BLaER1 (cell line): ENCODE results near the gene DDT.
"Not testable (repeated sequence)": the region's sequence is repeated elsewhere in the genome, so short reads cannot be mapped to it uniquely, and the experiment has no call there.

ENCODE experiments used
- H3K27ac ChIP-seq: shearing (Covaris generic); formaldehyde crosslinking; 2 replicates; pipeline ENCODE4 v1.8.1; 2022
- H3K27me3 ChIP-seq: shearing (Covaris generic); formaldehyde crosslinking; 2 replicates; pipeline ENCODE4 v1.8.1; 2022
- H3K36me3 ChIP-seq: shearing (Covaris generic); formaldehyde crosslinking; 2 replicates; pipeline ENCODE4 v1.8.1; 2022
- H3K4me1 ChIP-seq: shearing (Covaris generic); formaldehyde crosslinking; 2 replicates; pipeline ENCODE4 v1.8.1; 2022
- H3K4me2 ChIP-seq: shearing (Covaris generic); formaldehyde crosslinking; 2 replicates; pipeline ENCODE4 v1.8.1; 2022
- H3K4me3 ChIP-seq: shearing (Covaris generic); formaldehyde crosslinking; 2 replicates; pipeline ENCODE4 v1.8.1; 2022
- H3K9ac ChIP-seq: shearing (Covaris generic); formaldehyde crosslinking; 2 replicates; pipeline ENCODE4 v1.8.1; 2022
- H3K9me3 ChIP-seq: shearing (Covaris generic); formaldehyde crosslinking; 2 replicates; pipeline ENCODE4 v1.8.1; 2022
- H4K20me1 ChIP-seq: shearing (Covaris generic); formaldehyde crosslinking; 2 replicates; pipeline ENCODE4 v1.8.1; 2022
- Cebpa-rat ChIP-seq: shearing (Covaris generic); IDR thresholded peaks from 2 replicates; pipeline ENCODE4 v1.8.1; 2022

Gene DDT

GRCh38 chr22:23986538-23987178, 12.4 kb upstream of the DDT start:
- H3K4me3 ChIP-seq, H3K36me3 ChIP-seq, H3K9me3 ChIP-seq, H4K20me1 ChIP-seq, H3K27ac ChIP-seq, H3K4me1 ChIP-seq, H3K4me2 ChIP-seq, H3K27me3 ChIP-seq, H3K9ac ChIP-seq: not testable (repeated sequence)

GRCh38 chr22:23986089-23986488, 11.8 kb upstream of the DDT start:
- H3K4me3 ChIP-seq, H4K20me1 ChIP-seq, H3K27me3 ChIP-seq: not testable (repeated sequence)

GRCh38 chr22:23984430-23984829, 10.2 kb upstream of the DDT start:
- Histone ChIP-seq H3K27ac (no peak overlapping the region), H3K27me3 (peaks cover 10% of the 10 kb centered on the region), H3K9me3 (no peaks in the 10 kb centered on the region), H3K4me2 (no peak overlapping the region), H3K4me3 (no peak overlapping the region), H4K20me1 (no peaks in the 10 kb centered on the region), H3K9ac (no peak overlapping the region), H3K36me3 (no peaks in the 10 kb centered on the region), H3K4me1 (no peaks in the 10 kb centered on the region)
- no peak for TF ChIP-seq Cebpa-rat

More at GRCh38 chr22:23986089-23986488, 11.8 kb upstream of the DDT start:
- not testable (repeated sequence) for H3K9ac ChIP-seq, H3K4me2 ChIP-seq, H3K4me1 ChIP-seq, H3K9me3 ChIP-seq, H3K27ac ChIP-seq, H3K36me3 ChIP-seq

- not testable (repeated sequence) for H3K4me3 ChIP-seq, H3K4me1 ChIP-seq, H3K9ac ChIP-seq, H4K20me1 ChIP-seq, H3K9me3 ChIP-seq, H3K36me3 ChIP-seq, H3K27ac ChIP-seq, H3K4me2 ChIP-seq
- H3K27me3 ChIP-seq = peaks cover 10% of the 10 kb centered on the region
Observed at GRCh38 chr22:23980567-23980966, 6.3 kb upstream of the DDT start.

- H3K27ac ChIP-seq, H3K9me3 ChIP-seq, H3K4me1 ChIP-seq, H3K9ac ChIP-seq, H4K20me1 ChIP-seq, H3K36me3 ChIP-seq, H3K4me3 ChIP-seq, H3K4me2 ChIP-seq: not testable (repeated sequence)
- H3K27me3 ChIP-seq = peaks cover 10% of the 10 kb centered on the region
Observed at GRCh38 chr22:23979557-23980240, 5.5 kb upstream of the DDT start, which contains the start of gene GSTT2. Gene GSTT2, plus strand, starts transcription at chr22:23980134.

- peaks cover 10% of the 10 kb centered on the region for H3K27me3 ChIP-seq
- not testable (repeated sequence) for H3K4me1 ChIP-seq
Observed at GRCh38 chr22:23977304-23977703, 3.1 kb upstream of the DDT start.

GRCh38 chr22:23974836-23975352, 653 bp upstream of the DDT start:
- Histone ChIP-seq H3K36me3 (peaks cover 21% of the 10 kb centered on the region), H4K20me1 (peaks cover 21% of the 10 kb centered on the region), H3K4me1 (peaks cover 18% of the 10 kb centered on the region)
- H3K4me3 ChIP-seq, H3K4me2 ChIP-seq, H3K9me3 ChIP-seq, H3K27ac ChIP-seq, H3K9ac ChIP-seq, H3K27me3 ChIP-seq: not testable (repeated sequence)

More at GRCh38 chr22:23977304-23977703, 3.1 kb upstream of the DDT start:
- H3K27ac ChIP-seq, H3K4me3 ChIP-seq, H4K20me1 ChIP-seq, H3K4me2 ChIP-seq, H3K36me3 ChIP-seq, H3K9me3 ChIP-seq, H3K9ac ChIP-seq: not testable (repeated sequence)

GRCh38 chr22:23971927-23972326, 2.3 kb downstream of the DDT start:
- not testable (repeated sequence) for H3K27me3 ChIP-seq, H3K9ac ChIP-seq, H3K4me3 ChIP-seq, H3K9me3 ChIP-seq, H3K27ac ChIP-seq
- H3K4me1 ChIP-seq = peaks cover 29% of the 10 kb centered on the region
- peaks cover 31% of the 10 kb centered on the region for H3K36me3 ChIP-seq
- H3K4me2 ChIP-seq = peak overlapping the region; percentile 9; the same call in 1 of the 2 replicates
- H4K20me1 ChIP-seq = peaks cover 31% of the 10 kb centered on the region

- H3K27me3 ChIP-seq = no peaks in the 10 kb centered on the region
Observed at GRCh38 chr22:23970816-23971486, 3.3 kb downstream of the DDT start.

GRCh38 chr22:23970201-23970641, 4.0 kb downstream of the DDT start:
- Histone ChIP-seq H3K27ac (no peak overlapping the region), H3K36me3 (peaks cover 31% of the 10 kb centered on the region), H3K4me1 (peaks cover 29% of the 10 kb centered on the region), H3K9me3 (no peaks in the 10 kb centered on the region), H4K20me1 (peaks cover 31% of the 10 kb centered on the region), H3K4me2 (peak overlapping the region; percentile 18; the same call in 1 of the 2 replicates), H3K9ac (peak overlapping the region; percentile 34; the same call in 1 of the 2 replicates), H3K4me3 (no peak overlapping the region), H3K27me3 (no peaks in the 10 kb centered on the region)
- TF ChIP-seq Cebpa-rat = no peak

More at GRCh38 chr22:23970816-23971486, 3.3 kb downstream of the DDT start:
- Histone ChIP-seq H3K4me1 (peaks cover 29% of the 10 kb centered on the region), H4K20me1 (peaks cover 31% of the 10 kb centered on the region), H3K4me2 (peak overlapping the region; percentile 9; the same call in 1 of the 2 replicates), H3K27ac (no peak overlapping the region), H3K9me3 (no peaks in the 10 kb centered on the region), H3K36me3 (peaks cover 31% of the 10 kb centered on the region), H3K9ac (no peak overlapping the region), H3K4me3 (no peak overlapping the region)
- TF ChIP-seq Cebpa-rat = no peak
